SK-N-SH treated with all-trans-retinoic acid at 6 μM for 48 hours (cell line): Measurements from ENCODE around the gene GRIK1.

Source experiments
- ARNTL ChIP-seq: fragments of 450-650 bp; formaldehyde crosslinking; IDR thresholded peaks from 2 replicates; pipeline ENCODE4 v1.5.0; 2020; ENCODE audit warnings: low read depth, mild to moderate bottlenecking, moderate library complexity, borderline replicate concordance
- BACH2 ChIP-seq: fragments of 250-450 bp; sonication (Bioruptor Pico); IDR thresholded peaks from 2 replicates; pipeline ENCODE4 v1.9.0; 2021; ENCODE audit warnings: mild to moderate bottlenecking, borderline replicate concordance
- CREB5 ChIP-seq: fragments of 250-450 bp; sonication (Bioruptor Pico); IDR thresholded peaks from 2 replicates; pipeline ENCODE4 v1.5.1; 2020; ENCODE audit warnings: low read depth, mild to moderate bottlenecking, moderate library complexity
- CSDC2 ChIP-seq: fragments of 250-450 bp; sonication (Bioruptor Pico); IDR thresholded peaks from 2 replicates; pipeline ENCODE4 v1.5.0; 2020; ENCODE audit warnings: mild to moderate bottlenecking, moderate library complexity
- OSR1 ChIP-seq: fragments of 250-450 bp; sonication (Bioruptor Pico); IDR thresholded peaks from 2 replicates; pipeline ENCODE4 v1.8.0; 2022; ENCODE audit warnings: moderate library complexity, mild to moderate bottlenecking, inconsistent platforms
- ZFP30 ChIP-seq: fragments of 450-650 bp; formaldehyde crosslinking; IDR thresholded peaks from 2 replicates; pipeline ENCODE4 v1.5.0; 2022; ENCODE audit warnings: mild to moderate bottlenecking, moderate library complexity
- TF ChIP-seq, protein P1 (sequence below): fragments of 250-450 bp; sonication (Bioruptor Pico); IDR thresholded peaks from 2 replicates; pipeline ENCODE4 v1.8.0; 2020; ENCODE audit warnings: mild to moderate bottlenecking, moderate library complexity, borderline replicate concordance

GRCh38 chr21:29526545-29526944 lies 413.3 kb downstream of the GRIK1 start:
- no peak for TF ChIP-seq OSR1 (CRISPR knock-in tag)
- TF ChIP-seq ARNTL (CRISPR knock-in tag): no peak
- no peak for TF ChIP-seq CSDC2
- TF ChIP-seq, protein P1, sequence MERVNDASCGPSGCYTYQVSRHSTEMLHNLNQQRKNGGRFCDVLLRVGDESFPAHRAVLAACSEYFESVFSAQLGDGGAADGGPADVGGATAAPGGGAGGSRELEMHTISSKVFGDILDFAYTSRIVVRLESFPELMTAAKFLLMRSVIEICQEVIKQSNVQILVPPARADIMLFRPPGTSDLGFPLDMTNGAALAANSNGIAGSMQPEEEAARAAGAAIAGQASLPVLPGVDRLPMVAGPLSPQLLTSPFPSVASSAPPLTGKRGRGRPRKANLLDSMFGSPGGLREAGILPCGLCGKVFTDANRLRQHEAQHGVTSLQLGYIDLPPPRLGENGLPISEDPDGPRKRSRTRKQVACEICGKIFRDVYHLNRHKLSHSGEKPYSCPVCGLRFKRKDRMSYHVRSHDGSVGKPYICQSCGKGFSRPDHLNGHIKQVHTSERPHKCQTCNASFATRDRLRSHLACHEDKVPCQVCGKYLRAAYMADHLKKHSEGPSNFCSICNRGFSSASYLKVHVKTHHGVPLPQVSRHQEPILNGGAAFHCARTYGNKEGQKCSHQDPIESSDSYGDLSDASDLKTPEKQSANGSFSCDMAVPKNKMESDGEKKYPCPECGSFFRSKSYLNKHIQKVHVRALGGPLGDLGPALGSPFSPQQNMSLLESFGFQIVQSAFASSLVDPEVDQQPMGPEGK (CRISPR knock-in tag): no peak
- TF ChIP-seq ZFP30 (CRISPR knock-in tag): no peak
- TF ChIP-seq CREB5 (CRISPR knock-in tag): no peak
- no peak for TF ChIP-seq BACH2 (CRISPR knock-in tag)
